ENCODE results near the gene SPON1. TPM values are rescaled to one million over a fixed set of nuclear protein-coding genes. Genes with fewer than 3 reads are reported as not detected.

The SPON1 gene
- total RNA-seq, 1 donor from 2014 or later = 2.9 TPM

- no peak for DNase-seq (ENCODE audit: low read depth)
These were observed 222.9 kb downstream of the SPON1 start for GRCh38 chr11:14185461-14185860.

- no peak for DNase-seq (ENCODE audit: low read depth)
These were observed 223.7 kb downstream of the SPON1 start for GRCh38 chr11:14186046-14186775.

GRCh38 chr11:14189874-14190273 is 227.4 kb downstream of the SPON1 start:
- peak; percentile 34 for DNase-seq (ENCODE audit: low read depth)

GRCh38 chr11:14190992-14191778 is 228.7 kb downstream of the SPON1 start:
- no peak for DNase-seq (ENCODE audit: low read depth)

- DNase-seq (ENCODE audit: low read depth) = no peak
These were observed 231.1 kb downstream of the SPON1 start for GRCh38 chr11:14193644-14194043.

GRCh38 chr11:14202251-14203196 is 240.0 kb downstream of the SPON1 start:
- DNase-seq (ENCODE audit: low read depth) = no peak

- DNase-seq (ENCODE audit: low read depth) = no peak
These were observed 240.8 kb downstream of the SPON1 start for GRCh38 chr11:14203321-14203720.

- DNase-seq (ENCODE audit: low read depth) = no peak
These were observed 250.5 kb downstream of the SPON1 start for GRCh38 chr11:14212986-14213385.

- no peak for DNase-seq (ENCODE audit: low read depth)
These were observed 256.2 kb downstream of the SPON1 start for GRCh38 chr11:14218728-14219127.

GRCh38 chr11:14223636-14224288 is 261.2 kb downstream of the SPON1 start:
- DNase-seq (ENCODE audit: low read depth) = no peak

GRCh38 chr11:14224395-14224794 is 261.9 kb downstream of the SPON1 start:
- no peak for DNase-seq (ENCODE audit: low read depth)

- no peak for DNase-seq (ENCODE audit: low read depth)
These were observed 263.1 kb downstream of the SPON1 start for GRCh38 chr11:14225666-14226065.

GRCh38 chr11:14228356-14228755 is 265.8 kb downstream of the SPON1 start:
- DNase-seq (ENCODE audit: low read depth) = no peak

GRCh38 chr11:14229472-14229871 is 266.9 kb downstream of the SPON1 start:
- DNase-seq (ENCODE audit: low read depth) = no peak

GRCh38 chr11:14230407-14230806 is 267.9 kb downstream of the SPON1 start:
- DNase-seq (ENCODE audit: low read depth) = no peak

- DNase-seq (ENCODE audit: low read depth) = no peak
These were observed 270.1 kb downstream of the SPON1 start for GRCh38 chr11:14232652-14233051.

- DNase-seq (ENCODE audit: low read depth) = no peak
These were observed 271.9 kb downstream of the SPON1 start for GRCh38 chr11:14234446-14234845.

- no peak for DNase-seq (ENCODE audit: low read depth)
These were observed 273.2 kb downstream of the SPON1 start for GRCh38 chr11:14235701-14236100.

GRCh38 chr11:14237444-14237961 is 275.0 kb downstream of the SPON1 start:
- DNase-seq (ENCODE audit: low read depth) = no peak

- no peak for DNase-seq (ENCODE audit: low read depth)
These were observed 277.7 kb downstream of the SPON1 start for GRCh38 chr11:14240221-14240620.

GRCh38 chr11:14240951-14241350 is 278.4 kb downstream of the SPON1 start:
- no peak for DNase-seq (ENCODE audit: low read depth)

Measured in renal cortical epithelial cell (primary cell).